GM21528 (cell line): Measurements from ENCODE around the gene TTC17.

Experiments used
- ATAC-seq: cut with Tn5 transposase; IDR thresholded peaks from one replicate; pipeline ENCODE4 v1.9.1; 2021; ENCODE audit warnings: mild to moderate bottlenecking, moderate library complexity; ENCODE audit not compliant: unreplicated experiment, low FRiP score

The TTC17 gene

DNA sequence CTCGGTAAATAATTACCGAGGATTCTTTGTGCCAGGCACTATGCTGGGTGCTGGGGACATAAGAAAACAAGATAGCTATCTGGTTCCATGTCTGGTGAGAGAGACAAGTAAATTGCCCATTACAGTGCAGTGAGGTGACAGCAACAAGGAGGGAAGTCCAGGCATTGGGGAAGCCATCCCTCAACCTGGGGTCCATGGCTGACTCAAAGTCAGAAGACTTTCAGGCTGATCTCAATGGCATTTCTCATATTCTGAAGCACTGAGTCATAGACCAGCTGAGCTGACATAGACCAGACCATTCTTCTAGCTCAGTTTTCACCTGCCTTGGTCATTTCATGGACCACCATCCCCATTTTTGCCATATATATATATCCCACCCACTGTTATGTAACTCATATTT is 158.8 kb downstream of the TTC17 start:
- ATAC-seq: no peak

DNA sequence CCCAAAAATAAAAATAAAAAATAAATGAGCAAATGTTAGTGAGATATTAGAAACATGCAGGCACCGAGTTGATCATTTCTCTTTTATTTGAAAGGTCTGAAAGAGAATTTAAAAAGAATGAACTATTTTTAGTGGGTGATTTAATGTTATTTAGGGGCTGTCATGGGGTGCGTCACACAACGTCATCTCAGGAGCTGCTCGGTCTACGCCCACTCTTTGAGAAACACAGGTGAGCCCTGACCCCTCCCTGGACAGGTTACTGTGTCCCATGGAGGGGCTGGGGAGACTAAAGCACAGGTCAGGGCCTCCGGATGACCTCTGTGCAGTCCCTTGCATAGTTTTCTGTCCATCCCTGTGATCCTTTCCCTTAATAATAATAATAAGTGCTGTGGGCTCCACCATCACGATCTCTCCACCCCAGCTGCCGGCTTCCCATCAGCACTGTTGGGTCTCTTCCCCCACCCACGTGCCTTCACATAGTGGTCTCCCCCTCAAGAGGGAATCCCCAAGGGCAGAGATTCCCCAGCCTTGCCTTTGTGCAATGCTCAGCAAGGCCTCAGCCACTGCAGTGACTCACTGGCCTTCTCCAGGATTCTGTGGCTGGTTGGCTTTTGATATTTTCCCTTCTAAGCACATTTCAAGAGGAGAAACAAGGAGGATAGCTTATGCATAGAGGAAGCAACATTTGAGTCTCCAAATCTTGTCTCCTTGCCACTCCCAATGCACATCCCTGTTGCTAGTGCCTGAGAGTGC is 159.9 kb downstream of the TTC17 start:
- no peak for ATAC-seq

DNA sequence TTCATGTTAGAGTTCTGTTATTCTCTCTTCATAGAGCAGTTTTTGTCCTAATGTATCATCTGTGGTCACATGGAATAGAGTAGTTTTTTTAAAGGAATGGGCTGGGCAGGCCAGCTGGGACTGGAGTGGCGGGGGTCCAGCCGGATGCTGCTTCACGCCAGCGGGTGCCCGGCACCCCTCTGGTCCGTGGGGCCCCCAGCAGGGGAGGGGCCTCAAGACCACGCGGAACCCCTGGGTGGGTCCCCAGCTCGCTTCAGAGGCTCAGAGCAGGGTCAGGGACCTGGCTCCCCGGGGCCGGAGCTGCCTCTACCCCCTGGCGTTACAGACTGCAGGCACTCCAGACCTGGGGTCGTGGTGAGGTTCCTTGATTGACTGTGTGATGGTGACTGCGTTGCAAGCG is 162.8 kb downstream of the TTC17 start:
- no peak for ATAC-seq

DNA sequence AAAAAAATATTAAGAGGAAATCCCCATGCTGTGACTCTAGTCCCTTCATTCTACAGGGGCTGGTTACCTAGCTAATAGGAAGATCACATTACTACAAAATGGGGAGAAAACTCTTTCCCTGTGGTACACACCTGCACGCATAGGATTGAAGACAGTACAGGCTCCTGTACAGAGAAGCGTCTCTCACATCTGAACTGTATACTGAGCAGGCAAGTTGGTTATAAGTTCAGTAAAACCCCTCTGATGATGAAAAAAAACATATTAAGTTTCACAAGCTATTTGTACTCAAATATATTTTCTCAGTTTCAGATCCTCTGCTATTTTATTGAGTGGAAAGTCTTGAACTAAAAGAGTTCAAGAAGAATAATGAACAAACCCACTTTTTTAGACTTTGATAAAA is 164.9 kb downstream of the TTC17 start:
- ATAC-seq: no peak

DNA sequence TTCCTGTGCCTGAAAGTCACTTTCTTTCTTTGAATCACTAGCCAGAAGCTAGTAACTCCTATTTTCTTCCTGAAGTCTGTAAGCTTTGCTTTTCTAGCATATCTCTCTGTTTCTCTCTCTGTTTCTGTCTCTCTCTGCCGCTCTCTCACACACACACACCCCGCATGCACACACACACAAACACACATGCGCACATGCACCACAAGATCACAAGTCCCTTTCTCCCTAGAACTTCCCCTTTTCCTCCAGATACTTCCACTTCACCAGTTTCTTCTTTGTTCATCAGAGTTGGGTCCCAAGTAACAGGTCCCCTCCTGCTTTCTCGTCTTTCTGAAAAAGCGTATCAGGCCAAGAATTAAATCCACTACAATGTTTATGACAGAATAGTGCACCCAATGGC is 173.3 kb downstream of the TTC17 start:
- no peak for ATAC-seq

DNA sequence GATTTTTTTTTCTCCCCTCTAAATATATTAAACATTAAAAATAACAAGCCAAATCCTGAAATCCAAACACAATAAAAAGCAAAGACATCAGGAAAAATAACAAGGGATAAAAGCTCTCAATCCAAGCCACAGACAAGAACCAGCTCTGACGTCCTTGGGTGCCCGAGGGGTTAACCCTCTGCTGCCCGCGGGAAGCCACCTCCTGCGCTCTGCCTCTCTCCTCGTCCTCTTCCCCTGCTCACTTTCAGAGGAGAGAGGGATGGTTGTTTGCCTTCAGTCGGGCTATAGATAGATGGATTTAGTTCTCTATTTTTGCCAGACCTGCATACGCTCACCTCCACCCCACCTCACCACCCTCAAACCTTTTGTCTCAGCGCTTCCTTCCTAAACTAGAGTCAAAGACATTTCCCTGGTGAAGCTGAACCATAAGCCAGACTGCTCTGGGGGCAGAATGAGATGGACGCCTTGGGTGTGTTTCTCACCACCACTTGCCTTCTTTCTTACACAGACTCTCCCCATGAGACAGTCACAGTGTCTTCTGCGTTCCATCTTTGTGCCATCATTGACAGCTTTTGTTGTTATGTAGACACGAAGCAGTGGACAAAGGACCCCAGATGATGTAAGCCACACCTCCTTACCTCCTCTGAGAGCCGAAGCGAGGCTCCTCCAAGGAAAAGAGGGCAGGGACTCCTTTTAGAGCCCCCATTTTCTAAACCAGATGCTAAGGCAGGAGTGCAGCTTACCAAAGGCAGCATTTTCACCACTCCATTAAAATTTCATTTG is 179.3 kb downstream of the TTC17 start:
- ATAC-seq: no peak

DNA sequence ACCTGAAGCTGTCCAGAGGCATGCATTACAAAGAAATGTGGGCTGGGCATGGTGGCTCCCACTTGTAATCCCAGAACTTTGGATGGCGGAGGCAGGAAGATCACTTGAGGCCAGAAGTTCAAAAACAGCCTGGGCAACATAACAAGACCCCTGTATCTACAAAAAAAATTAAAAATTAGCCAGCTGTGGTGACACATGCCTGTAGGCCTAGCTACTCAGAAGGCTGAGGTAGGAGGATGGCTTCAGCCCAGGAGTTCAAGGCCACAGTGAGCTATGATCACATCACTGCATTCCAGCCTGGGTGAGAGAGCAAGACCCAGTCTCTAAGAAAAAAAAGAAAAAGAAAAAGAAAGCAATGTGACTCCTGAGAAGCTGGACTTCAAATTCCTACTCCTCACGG is 183.3 kb downstream of the TTC17 start:
- ATAC-seq: no peak

DNA sequence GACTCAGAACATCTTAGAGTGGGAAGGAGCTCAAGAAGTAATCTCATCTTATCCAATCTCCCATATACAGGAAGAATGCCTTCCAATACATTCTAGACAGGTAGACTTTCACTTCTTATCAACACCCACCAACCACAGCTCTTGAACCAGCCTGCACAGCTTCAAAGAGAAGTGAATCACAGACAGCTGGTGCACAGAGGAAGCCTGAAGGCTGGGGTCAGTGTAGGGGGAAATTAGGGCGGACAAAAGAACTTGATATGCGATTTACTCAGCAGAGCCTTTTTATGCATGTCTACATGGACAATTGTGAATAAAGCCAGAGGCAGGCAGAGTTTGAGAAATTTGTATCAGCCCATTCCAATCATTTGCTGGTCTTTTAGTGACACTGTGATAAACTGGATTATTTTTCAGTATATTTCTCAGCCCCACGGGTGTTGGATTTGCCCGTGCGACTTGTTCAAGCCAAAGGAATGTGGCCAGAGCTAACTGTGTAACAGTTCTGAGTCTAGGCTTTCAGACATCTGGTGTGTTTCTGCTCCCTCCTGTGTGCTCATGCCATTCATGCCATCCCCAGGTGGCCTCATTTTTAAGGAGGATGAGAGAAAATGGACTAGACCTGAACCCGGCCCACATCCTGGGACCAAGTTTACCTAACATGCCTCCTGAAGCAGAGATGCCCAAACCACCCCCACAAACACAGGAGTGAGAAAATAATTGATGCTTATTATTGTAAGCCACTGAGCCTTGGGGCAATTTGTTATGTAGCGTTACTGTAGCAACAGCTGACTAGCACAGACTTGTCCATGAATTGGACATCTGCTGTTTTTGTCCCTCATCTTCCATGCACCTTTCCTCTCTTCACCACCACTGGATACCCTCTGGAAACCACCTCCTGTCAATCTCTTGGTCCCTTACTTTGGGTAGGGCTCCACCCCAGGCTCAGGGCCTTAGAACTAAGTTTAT is 184.3 kb downstream of the TTC17 start:
- ATAC-seq: no peak
